NCI-H524 (cell line): Measurements from ENCODE around the gene MSTO1.
"Not testable (repeated sequence)": the region's sequence is repeated elsewhere in the genome, so short reads cannot be mapped to it uniquely, and the experiment has no call there.

Source experiments
- DNase-seq, 2 experiments: peaks; one replicate each; lab custom pipeline; 2025; lab: John Stamatoyannopoulos, UW

MSTO1 gene

GRCh38 chr1:155609515-155610256 is at the start of gene MSTO1:
Gene MSTO1, plus strand, starts transcription at chr1:155610218. Its CDS starts 31 bp downstream, at chr1:155610249.
- peak; percentile 94 to 96 for DNase-seq

- peak; percentile 28 to 55 for DNase-seq
Measured at GRCh38 chr1:155561779-155562580, 48.0 kb upstream of the MSTO1 start.

DNA sequence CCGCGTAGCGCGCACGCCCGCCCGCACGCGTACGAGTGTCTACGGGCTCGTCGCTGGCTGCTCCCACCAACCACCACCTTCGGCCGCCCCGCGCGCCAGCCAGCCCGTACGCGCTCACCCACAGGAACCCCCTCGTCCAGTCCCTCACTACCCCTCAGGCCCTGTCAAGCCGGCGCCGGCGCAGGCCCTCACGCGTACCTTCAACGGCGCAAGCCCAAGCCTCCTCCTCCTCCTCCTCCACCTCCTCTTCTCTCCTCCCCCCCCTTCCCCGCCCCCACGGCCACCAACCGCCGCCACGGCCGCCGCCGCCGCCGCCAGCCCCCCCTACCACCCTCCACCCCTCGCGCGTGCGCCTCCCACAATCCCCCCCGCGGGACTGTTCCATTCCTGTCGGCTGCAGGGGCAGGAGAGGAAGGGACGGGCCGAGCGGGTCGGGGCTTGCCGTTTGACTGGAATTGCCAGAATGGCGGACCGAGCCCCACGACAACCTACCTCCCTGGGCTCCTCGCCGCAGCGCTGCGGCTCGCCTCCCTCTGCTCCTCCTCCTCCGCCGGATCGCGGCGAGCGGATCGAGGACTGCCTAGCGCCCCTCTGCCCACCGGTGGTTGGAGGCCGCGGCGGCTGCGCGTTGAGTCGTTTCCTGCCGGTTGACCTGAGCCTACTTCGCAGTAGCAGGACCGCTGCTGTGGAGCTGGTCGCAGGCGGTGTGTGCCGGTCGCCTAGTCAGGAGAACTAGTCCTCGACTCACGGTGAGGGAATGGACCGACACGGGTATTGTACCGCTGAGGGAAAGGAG is 47.2 kb upstream of the MSTO1 start, which contains the start of gene ASH1L:
Gene ASH1L (minus strand): TSS at position 223 of the 796 bp plus-strand sequence. CDS start 41,284 bp downstream, outside the sequence.
- DNase-seq, result peak; percentile 86 to 89

- DNase-seq, result not testable (repeated sequence)
Measured at GRCh38 chr1:155563377-155564022, 46.5 kb upstream of the MSTO1 start.

DNA sequence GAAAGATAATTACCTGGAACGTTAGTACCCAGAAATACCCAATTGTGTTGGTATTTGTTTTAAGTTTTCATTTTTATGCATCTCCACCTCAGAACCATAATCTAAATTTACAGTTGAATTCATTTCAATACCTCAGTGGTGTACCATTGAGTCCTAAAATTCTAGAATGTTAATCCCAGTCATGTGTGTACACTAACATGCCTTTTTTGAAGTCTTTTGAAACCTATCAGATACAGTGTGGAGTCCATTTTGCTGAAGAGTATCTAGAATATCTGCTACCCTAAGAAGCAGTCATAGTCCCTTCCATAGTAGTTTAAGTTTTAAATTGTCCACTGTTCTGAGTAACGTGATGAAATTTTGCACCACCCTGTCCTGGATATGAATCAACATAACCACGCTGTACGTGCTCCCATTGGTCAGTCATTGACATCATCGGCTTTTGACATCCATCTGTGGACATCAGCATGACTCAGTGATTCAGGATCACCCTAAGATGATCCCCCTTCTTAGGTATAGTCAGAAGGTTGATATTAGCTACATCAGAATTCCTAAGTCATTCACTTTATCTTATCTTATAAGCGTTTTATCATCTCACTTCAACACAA is 39.9 kb upstream of the MSTO1 start:
- no peak for DNase-seq

DNA sequence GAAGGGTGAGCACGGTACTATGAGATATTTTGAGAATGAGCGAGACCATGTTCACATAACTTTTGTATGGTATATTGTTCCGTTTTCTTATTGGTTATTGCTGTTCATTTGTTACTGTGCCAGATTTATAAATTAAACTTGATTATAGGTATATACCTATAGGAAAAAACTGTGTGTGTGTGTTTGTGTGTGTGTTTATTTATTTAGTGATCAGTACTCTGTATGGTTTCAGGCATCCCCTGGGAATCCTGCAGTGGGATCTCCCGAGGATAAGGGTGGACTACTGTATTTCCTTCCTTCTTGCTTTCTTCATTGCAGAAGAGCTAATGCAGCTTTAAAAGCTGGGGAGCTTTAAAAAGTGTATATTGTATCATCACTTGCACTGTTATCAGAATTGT is 39.4 kb upstream of the MSTO1 start:
- no peak for DNase-seq

- no peak for DNase-seq
Measured at GRCh38 chr1:155574077-155574476, 35.9 kb upstream of the MSTO1 start.

DNA sequence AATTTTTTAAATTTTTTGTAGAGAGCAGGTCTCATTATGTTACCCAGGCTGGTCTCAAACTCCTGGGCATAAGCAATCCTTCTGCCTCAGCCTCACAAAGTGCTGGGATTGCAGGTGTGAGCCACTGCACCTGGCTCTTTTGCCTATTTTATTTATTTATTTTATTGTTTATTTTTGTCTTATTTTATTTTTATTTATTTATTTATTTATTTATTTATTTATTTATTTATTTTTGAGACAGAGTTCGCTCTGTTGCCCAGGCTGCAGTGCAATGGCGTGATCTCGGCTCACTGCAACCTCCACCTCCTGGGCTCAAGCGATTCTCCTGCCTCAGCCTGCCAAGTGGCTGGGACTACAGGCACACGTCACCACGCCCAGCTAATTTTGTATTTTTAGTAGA is 34.4 kb upstream of the MSTO1 start:
- not testable (repeated sequence) for DNase-seq

- not testable (repeated sequence) for DNase-seq
Measured at GRCh38 chr1:155583846-155584245, 26.2 kb upstream of the MSTO1 start.

DNA sequence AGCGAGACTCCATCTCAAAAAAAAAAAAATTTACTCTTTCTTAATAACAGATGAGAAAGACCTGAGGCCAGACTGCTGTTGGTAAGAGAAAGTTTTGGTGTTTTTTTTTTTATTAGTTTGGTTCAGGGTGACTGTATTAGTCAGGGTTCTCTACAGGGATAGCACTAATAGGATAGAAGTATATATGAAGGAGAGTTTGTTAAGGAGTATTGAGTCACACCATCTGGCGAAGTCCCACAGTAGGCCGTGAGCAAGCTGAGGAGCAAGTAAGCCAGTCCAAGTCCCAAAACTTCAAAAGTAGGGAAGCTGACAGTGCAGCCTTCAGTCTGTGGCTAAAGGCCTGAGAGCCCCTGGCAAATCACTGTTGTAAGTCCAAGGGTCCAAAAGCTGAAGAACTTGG is 20.7 kb upstream of the MSTO1 start:
- not testable (repeated sequence) for DNase-seq

- not testable (repeated sequence) for DNase-seq
Measured at GRCh38 chr1:155590516-155591247, 19.3 kb upstream of the MSTO1 start.

DNA sequence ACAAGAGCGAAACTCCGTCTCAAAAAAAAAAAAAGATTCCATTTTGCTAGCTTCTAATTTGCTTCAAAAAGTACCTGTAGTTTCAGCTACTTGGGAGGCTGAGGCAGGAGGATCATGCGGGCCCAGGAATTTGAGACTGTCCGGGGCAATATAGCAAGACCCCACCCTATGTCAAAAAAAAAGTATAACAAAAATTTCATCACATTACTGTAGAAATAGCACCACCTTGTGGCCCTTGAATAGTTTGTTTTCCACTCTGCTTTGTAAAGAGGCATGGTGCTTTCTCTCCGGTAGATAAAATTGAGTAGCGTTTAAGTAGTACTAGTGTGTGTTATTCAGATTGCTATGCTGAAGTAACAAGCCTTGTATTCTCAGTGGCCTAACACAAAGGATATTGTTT is 18.2 kb upstream of the MSTO1 start:
- peak in 1 of 2 experiments; percentile 61 for DNase-seq

- peak; percentile 11 to 52 for DNase-seq
Measured at GRCh38 chr1:155595877-155596474, 14.0 kb upstream of the MSTO1 start.

DNA sequence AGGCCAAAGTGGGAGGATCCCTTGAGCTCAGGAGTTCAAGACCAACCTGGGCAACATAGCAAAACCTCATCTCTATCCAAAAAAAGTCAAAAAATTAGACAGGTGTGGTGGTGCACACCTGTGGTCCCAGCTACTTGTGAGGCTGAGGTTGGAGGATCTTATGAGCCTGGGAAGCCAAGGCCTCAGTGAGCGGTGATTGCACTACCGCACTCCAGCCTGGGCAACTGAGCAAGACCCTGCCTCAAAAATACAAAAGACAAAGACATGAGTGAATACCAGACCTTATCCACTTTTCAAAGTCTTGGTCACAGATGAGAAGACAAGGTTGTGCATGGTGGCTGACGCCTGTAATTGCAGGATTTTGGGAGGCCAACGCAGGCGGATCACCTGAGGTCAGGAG is 13.2 kb upstream of the MSTO1 start:
- no peak for DNase-seq

DNA sequence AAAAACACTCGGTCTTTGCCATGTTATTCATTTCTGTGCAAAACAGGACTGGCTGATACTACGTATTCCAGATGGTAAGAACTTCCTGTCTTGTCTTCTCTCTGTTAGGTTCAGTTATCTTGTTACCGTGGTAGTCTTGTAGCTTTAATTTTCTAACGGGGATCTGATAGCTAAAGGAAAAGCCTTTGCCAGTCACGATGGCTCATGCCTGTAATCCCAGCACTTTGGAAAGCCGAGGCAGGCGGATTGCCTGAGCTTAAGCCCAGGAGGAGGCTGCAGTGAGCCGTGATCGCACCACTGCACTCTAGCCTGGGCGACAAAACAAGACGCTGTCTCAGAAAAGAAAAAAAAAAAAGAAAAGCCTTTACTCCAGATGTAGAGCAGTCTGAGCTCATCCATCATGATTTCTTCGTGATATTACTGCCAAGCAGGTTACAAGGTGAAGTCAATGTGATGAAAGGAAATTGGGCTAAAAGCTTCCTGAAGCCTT is 11.1 kb upstream of the MSTO1 start:
- peak; percentile 6 to 57 for DNase-seq

DNA sequence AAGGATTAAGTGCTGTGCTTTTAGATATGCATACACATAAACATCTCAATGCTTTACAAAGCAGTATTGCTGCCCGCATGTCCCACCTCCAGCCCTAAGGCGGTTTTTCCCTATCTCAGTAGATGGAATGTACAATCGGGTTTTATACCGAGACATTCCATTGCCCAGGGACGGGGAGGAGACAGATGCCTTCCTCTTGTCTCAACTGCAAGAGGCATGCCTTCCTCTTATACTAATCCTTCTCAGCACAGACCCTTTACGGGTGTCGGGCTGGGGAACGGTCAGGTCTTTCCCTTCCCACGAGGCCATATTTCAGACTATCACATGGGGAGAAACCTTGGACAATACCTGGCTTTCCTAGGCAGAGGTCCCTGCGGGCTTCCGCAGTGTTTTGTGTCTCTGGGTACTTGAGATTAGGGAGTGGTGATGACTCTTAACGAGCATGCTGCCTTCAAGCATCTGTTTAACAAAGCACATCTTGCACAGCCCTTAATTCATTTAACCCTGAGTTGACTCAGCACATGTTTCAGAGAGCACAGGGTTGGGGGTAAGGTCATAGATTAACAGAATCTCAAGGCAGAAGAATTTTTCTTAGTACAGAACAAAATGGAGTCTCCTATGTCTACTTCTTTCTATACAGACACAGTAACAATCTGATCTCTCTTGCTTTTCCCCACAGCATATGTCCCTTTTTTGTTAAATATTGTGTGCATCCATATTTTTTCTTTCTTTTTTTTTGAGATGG is 10.0 kb upstream of the MSTO1 start:
- not testable (repeated sequence) for DNase-seq

DNA sequence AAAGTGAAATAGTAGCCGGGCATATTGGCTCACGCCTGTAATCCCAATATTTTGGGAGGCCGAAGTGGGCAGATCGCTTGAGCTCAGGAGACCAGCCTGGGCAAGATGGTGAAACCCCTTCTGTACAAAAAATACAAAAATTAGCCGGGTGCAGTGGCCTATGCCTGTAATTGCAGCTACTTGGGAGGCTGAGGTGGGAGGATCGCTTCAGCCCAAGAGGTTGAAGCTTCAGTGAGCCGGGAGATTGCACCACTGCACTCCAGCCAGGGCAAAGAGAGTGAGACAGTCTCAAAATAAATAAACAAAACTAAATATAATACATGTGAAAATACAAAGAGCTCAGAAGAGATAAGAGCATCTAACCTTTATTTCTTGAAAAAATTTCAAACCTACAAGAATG is 2.3 kb upstream of the MSTO1 start:
- no peak for DNase-seq

- DNase-seq, result no peak
Measured at GRCh38 chr1:155608888-155609225, 1.2 kb upstream of the MSTO1 start.

DNA sequence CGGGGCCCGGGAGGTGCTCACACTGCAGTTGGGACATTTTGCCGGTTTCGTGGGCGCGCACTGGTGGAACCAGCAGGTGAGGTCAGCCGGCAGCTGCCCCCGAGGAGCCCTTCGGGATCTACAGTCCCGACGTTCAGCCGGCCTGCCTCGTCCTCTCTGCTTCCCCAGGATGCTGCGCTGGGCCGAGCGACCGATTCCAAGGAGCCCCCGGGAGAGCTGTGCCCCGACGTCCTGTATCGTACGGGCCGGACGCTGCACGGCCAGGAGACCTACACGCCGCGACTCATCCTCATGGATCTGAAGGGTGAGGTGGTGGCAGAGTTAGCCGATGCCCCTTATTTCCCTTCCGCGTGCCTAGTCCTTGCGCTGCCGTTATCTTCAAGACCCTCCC is 234 bp downstream of the MSTO1 start:
- not testable (repeated sequence) for DNase-seq
